Suprapubic skin (tissue), 4 donors: ENCODE results near the gene SELL.
"Not testable (repeated sequence)": the region's sequence is repeated elsewhere in the genome, so short reads cannot be mapped to it uniquely, and the experiment has no call there.

Source experiments
- CTCF ChIP-seq, 2 donors: fragments of 200-600 bp in 1 of 2; fragments of 450-650 bp in 1 of 2; sonication (generic) in 1 of 2; IDR thresholded peaks; one replicate each; pipeline ENCODE4 v1.5.1; 2016 to 2019; ENCODE audit warnings: antibody characterized with exemption in 2 of 2, mild to moderate bottlenecking in 1 of 2, moderate library complexity in 1 of 2
- POLR2A ChIP-seq, 2 donors: fragments of 450-650 bp; IDR thresholded peaks; one replicate each; pipeline ENCODE4 v1.6.1; 2017; ENCODE audit warnings: antibody characterized with exemption in 2 of 2, mild to moderate bottlenecking in 2 of 2, moderate library complexity in 2 of 2
- POLR2AphosphoS5 ChIP-seq, 3 donors: sonication (generic); formaldehyde crosslinking; IDR thresholded peaks; one replicate each; pipeline ENCODE4 v1.6.1; 2017; ENCODE audit warnings: antibody characterized with exemption in 3 of 3

- TF ChIP-seq POLR2AphosphoS5, POLR2A, CTCF (IDR thresholded peaks at IDR 0.05): not testable (repeated sequence)
Measured at GRCh38 chr1:169715100-169715499, 3.7 kb upstream of the SELL start.
